Measurements from ENCODE around the gene CAMK1D.
A peak's percentile ranks its signal among the peaks of the same experiment; 100 is the strongest.

The CAMK1D gene

DNA sequence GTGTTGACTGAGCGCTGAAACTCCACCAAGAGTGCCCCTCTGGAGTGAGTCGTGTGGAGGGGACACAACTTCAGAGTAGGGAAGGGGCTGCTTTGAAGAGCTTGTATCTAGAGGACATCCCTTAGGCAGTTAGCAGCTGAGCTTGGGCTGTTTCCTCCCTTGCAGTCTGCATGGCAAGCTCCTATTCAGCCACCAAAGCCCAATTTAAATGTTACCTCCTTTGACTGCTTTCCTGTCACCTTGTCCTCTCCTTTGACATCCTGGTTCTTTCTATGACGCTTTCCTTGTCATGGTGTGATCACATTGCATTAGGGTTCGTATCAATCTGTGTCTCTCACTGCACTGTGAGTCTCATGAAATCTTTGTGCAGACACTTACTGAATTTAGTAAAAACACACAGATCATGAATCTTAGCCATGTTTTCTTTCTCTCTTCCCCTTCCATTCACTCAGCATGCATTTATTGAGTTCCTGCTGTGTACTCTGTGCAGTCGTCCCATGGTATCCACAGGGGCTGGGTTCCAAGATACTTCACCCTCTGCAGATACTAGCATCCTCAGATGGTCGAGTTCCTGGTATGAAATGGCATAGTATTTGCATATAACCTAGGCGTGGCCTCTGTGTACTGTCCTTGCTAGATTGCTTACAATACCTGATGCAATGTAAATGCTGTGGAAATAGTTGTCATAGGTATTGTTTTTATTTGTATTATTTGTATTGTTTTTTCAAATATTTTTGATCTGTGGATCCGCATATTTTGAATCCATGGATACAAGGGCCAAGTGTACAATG, 423.6 kb downstream of the CAMK1D start:
- no peak overlapping the region for H3K4me3 Mint-ChIP-seq
- H3K36me3 Mint-ChIP-seq, result peaks cover 29 to 42% of the 10 kb centered on the region in 2 donors
- no peaks in the 10 kb centered on the region for H3K9me3 Mint-ChIP-seq
- no peaks in the 10 kb centered on the region for H3K27me3 Mint-ChIP-seq
- no peak overlapping the region for H3K27ac Mint-ChIP-seq
- no peak for DNase-seq
- no peak for ATAC-seq (replicated peaks)
- H3K4me1 Mint-ChIP-seq, result peaks cover 21 to 44% of the 10 kb centered on the region in 2 donors

DNA sequence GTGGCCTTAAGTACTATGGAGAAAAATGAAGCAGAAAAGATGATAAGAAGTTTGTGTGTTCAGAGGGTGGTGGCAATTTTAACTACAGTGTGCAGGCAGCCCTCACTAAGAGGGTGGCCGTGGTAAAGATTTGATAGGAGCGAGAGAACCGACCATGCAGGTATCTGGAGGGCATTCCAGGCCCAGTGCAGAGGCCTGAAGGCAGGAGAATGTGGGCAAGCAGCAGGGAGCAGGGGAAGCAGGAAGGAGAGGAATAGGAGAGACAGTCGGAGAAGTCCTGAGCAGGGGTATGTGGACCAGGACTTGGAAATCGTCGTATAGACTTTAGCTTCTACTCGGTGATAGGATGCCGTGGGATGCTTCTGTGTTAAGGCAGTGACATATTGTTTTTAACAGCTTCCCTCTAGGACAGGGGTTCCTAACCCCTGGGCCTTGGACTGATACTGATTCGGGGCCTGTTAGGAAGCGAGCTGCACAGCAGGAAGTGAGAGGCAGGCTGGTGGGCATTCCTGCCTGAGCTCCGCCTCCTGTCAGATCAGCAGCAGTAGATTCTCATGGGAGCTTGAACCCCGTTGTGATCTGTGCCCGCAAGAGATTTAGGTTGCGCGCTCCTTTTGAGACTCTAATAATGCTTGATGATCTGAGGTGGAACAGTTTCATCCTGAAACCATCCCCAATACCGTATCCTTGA, 425.0 kb downstream of the CAMK1D start:
- no peaks in the 10 kb centered on the region for H3K27me3 Mint-ChIP-seq
- peaks cover 26 to 36% of the 10 kb centered on the region in 2 donors for H3K36me3 Mint-ChIP-seq
- DNase-seq, result no peak
- no peak overlapping the region for H3K27ac Mint-ChIP-seq
- H3K4me3 Mint-ChIP-seq, result no peak overlapping the region
- peaks cover 21 to 52% of the 10 kb centered on the region in 2 donors for H3K4me1 Mint-ChIP-seq
- ATAC-seq (replicated peaks), result no peak
- H3K9me3 Mint-ChIP-seq, result no peaks in the 10 kb centered on the region

GRCh38 chr10:12777840-12778585, 428.7 kb downstream of the CAMK1D start:
- no peaks in the 10 kb centered on the region for H3K9me3 Mint-ChIP-seq
- no peak overlapping the region for H3K27ac Mint-ChIP-seq
- DNase-seq (no peak), ATAC-seq (replicated peaks) (no peak)
- H3K27me3 Mint-ChIP-seq, result no peaks in the 10 kb centered on the region
- H3K4me3 Mint-ChIP-seq, result no peak overlapping the region
- peaks cover 14 to 31% of the 10 kb centered on the region in 2 donors for H3K4me1 Mint-ChIP-seq
- H3K36me3 Mint-ChIP-seq, result peaks cover 17 to 37% of the 10 kb centered on the region in 2 donors

DNA sequence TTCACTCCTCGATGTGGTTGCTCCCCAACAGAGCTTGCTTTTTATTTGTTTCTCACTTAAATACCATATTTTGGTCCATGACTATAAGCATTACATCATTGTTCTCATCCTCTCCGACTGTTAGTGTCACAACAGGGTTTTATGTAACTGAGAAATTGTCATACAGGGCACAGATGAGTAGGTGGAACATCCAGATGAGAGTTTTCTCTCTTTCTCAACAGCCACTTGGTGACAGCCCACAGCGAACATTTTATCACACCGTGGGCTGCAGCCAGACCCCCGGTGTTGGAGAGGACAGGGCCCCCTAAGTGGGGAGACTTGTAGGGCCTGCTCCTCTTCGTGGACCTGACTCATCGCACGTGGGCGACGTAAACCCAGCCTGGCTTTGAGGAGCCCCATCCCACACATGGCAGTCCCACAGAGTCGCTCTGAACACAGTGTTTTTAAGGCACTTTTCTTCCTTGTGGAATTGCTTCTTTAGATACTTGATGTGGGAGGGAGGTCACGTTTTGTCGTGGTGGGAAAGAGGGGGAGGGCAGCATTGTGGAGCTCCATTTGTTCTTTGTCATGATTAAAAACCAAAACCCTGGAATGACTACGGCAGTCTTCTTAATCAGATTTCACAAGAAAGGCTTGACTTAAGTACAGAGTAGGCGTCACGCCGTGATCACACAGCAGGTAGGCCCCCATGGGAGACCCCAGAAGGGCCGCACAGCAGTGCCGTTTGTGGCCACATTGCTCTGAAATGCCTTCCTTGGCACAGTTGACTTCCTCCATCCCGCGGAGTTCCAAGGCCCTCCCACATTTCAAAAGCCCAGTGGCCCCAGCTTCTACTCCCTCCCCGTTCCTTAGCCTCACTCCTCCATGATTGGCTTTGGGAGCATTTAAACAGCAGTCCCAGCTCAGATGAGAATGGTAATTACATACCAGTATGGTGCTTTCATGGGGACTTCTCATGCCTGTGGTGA, 431.6 kb downstream of the CAMK1D start:
- DNase-seq, result no peak
- no peaks in the 10 kb centered on the region for H3K27me3 Mint-ChIP-seq
- no peak for ATAC-seq (replicated peaks)

DNA sequence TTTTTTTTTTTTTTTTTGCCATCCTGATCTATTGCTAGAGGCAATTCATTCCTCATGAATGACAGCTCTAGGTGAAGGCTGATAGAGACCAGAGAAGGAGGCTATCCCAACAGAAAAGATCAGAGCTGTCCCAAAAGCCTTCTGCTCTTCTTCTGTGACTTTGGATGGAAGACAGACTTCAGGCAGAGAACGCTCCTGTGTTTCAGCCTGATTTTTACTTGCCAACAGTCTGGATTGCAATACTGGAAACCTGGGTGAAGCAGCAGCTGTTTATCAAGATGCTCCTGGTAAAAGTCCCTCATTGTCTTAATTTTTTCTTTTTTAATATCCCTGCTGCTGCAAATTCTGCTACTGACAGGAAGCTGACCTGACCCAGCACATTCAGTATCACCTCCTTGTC, 432.6 kb downstream of the CAMK1D start:
- no peaks in the 10 kb centered on the region for H3K9me3 Mint-ChIP-seq
- no peak overlapping the region for H3K27ac Mint-ChIP-seq
- no peak overlapping the region for H3K4me3 Mint-ChIP-seq
- ATAC-seq (replicated peaks) (no peak), DNase-seq (no peak)
- H3K4me1 Mint-ChIP-seq, result peaks cover 8 to 12% of the 10 kb centered on the region in 2 donors
- H3K27me3 Mint-ChIP-seq, result no peaks in the 10 kb centered on the region
- peaks cover 25 to 46% of the 10 kb centered on the region in 2 donors for H3K36me3 Mint-ChIP-seq

More for the DNA sequence above, 431.6 kb downstream of the CAMK1D start:
- Mint-ChIP-seq H3K9me3 (no peaks in the 10 kb centered on the region), H3K36me3 (peaks cover 24 to 46% of the 10 kb centered on the region in 2 donors), H3K27ac (peak overlapping the region; percentile 31), H3K4me3 (no peak overlapping the region), H3K4me1 (peaks cover 9 to 12% of the 10 kb centered on the region in 2 donors)

DNA sequence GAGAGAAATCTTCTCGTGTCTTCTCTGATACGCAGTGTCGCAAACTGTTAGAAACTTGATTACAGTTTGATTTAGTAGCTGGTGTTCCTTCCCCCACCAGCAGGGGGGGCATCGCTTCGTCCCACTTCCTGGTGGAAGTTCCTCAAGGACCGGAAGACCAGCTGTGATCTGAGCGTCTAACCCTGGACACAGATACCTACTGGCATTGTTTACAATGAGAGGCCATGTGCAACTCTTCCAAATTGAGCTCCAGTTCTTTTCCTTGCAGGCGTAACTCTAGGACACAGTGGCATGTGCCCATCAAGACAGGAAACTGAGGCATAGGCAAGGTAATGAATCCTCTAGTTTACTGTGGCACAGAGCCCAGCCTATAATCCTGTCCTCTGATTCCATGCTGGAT, 433.2 kb downstream of the CAMK1D start:
- peak overlapping the region; percentile 47 for H3K27ac Mint-ChIP-seq
- peak; percentile 9 for DNase-seq
- H3K4me3 Mint-ChIP-seq, result no peak overlapping the region
- H3K27me3 Mint-ChIP-seq, result no peaks in the 10 kb centered on the region
- H3K9me3 Mint-ChIP-seq, result no peaks in the 10 kb centered on the region
- H3K4me1 Mint-ChIP-seq, result peaks cover 7 to 12% of the 10 kb centered on the region in 2 donors
- ATAC-seq (replicated peaks), result no peak
- H3K36me3 Mint-ChIP-seq, result peaks cover 24 to 48% of the 10 kb centered on the region in 2 donors

- Mint-ChIP-seq H3K4me1 (peaks cover 4 to 10% of the 10 kb centered on the region in 2 donors), H3K27me3 (no peaks in the 10 kb centered on the region), H3K9me3 (no peaks in the 10 kb centered on the region), H3K4me3 (no peak overlapping the region), H3K27ac (peak overlapping the region; percentile 59), H3K36me3 (peaks cover 24 to 48% of the 10 kb centered on the region in 2 donors)
- no peak for DNase-seq
- ATAC-seq (replicated peaks), result no peak
Observed at GRCh38 chr10:12783293-12783692, 433.9 kb downstream of the CAMK1D start.

DNA sequence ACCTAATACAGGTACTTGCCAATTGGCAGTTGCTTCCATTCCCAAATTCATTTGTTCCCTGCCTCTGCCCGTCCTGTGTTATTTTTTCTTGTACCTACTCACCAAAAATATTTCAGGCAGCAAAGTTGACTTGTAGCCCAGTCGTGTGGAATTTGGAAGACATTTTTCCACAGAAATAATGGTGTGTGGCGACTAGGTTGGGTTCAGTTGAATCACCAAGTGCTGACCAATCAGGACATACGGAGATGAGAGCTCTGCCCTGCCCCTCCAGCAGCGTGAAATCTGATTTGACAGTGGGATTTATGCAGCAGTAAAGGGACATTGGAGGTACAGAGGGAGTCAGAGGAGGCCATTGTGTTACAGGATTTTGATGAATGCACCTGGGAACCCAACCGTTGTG, 435.3 kb downstream of the CAMK1D start:
- ATAC-seq (replicated peaks) (no peak), DNase-seq (no peak)
- Mint-ChIP-seq H3K36me3 (peaks cover 26 to 57% of the 10 kb centered on the region in 2 donors), H3K4me1 (peaks cover 4% of the 10 kb centered on the region in 2 donors), H3K27me3 (no peaks in the 10 kb centered on the region), H3K4me3 (no peak overlapping the region), H3K27ac (peak overlapping the region; percentile 56), H3K9me3 (no peaks in the 10 kb centered on the region)

GRCh38 chr10:12785415-12785831, 436.1 kb downstream of the CAMK1D start:
- H3K27me3 Mint-ChIP-seq, result no peaks in the 10 kb centered on the region
- DNase-seq, result no peak
- ATAC-seq (replicated peaks), result no peak
- peaks cover 4% of the 10 kb centered on the region in 2 donors for H3K4me1 Mint-ChIP-seq
- no peaks in the 10 kb centered on the region for H3K9me3 Mint-ChIP-seq
- H3K27ac Mint-ChIP-seq, result no peak overlapping the region
- no peak overlapping the region for H3K4me3 Mint-ChIP-seq
- H3K36me3 Mint-ChIP-seq, result peaks cover 25 to 59% of the 10 kb centered on the region in 2 donors

GRCh38 chr10:12787297-12787696, 437.9 kb downstream of the CAMK1D start:
- Mint-ChIP-seq H3K27ac (no peak overlapping the region), H3K4me1 (peaks cover 3 to 4% of the 10 kb centered on the region in 2 donors), H3K27me3 (no peaks in the 10 kb centered on the region), H3K9me3 (no peaks in the 10 kb centered on the region), H3K4me3 (no peak overlapping the region), H3K36me3 (peaks cover 28 to 57% of the 10 kb centered on the region in 2 donors)
- ATAC-seq (replicated peaks), result no peak
- DNase-seq, result no peak

GRCh38 chr10:12788277-12788676, 438.9 kb downstream of the CAMK1D start:
- no peak overlapping the region for H3K4me3 Mint-ChIP-seq
- ATAC-seq (replicated peaks) (no peak), DNase-seq (no peak)
- no peaks in the 10 kb centered on the region for H3K4me1 Mint-ChIP-seq
- no peaks in the 10 kb centered on the region for H3K27me3 Mint-ChIP-seq
- H3K36me3 Mint-ChIP-seq, result peaks cover 25 to 55% of the 10 kb centered on the region in 2 donors
- H3K27ac Mint-ChIP-seq, result no peak overlapping the region
- H3K9me3 Mint-ChIP-seq, result no peaks in the 10 kb centered on the region

DNA sequence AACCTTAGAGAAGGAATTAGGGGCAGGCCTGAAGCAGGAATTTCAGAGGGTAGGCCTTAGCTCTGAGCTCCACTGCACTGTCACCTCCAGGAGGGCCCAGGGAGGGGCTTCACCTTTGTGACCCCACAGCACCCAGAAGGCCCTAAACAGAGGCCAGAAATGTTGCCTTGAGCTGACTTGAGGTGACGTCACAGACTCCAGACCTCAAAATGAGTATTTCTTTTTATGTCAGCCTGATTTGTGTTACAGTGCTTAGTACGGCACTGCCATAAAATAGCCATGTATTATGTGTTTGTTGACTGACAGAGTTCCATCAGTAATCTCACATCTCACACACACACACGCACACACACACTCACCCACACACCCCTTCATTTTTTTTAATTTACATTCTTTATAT, 440.9 kb downstream of the CAMK1D start:
- H3K9me3 Mint-ChIP-seq, result no peaks in the 10 kb centered on the region
- peaks cover 36 to 67% of the 10 kb centered on the region in 2 donors for H3K36me3 Mint-ChIP-seq
- ATAC-seq (replicated peaks) (no peak), DNase-seq (no peak)
- no peak overlapping the region for H3K4me3 Mint-ChIP-seq
- H3K27me3 Mint-ChIP-seq, result no peaks in the 10 kb centered on the region
- no peaks in the 10 kb centered on the region for H3K4me1 Mint-ChIP-seq
- H3K27ac Mint-ChIP-seq, result no peak overlapping the region

DNA sequence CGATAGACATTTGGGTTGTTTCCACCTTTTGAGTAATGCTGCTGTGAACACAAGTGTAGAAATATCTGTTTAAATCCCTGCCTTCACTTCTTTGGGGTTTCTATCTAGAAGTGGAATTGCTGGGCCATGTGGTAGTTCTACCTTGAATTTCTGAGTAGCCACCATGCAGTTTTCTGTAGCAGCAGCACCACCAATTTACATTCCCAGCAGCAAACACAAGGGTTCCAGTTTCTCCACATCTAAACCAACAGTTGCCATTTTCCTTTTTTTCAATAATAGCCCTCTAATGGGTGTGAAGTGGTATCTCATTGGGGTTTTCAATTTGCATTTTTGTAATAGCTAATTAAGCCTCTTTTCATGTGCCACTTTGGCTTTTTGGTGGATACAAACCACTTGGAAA, 442.4 kb downstream of the CAMK1D start:
- no peak for DNase-seq
- Mint-ChIP-seq H3K9me3 (no peaks in the 10 kb centered on the region), H3K4me1 (no peaks in the 10 kb centered on the region), H3K4me3 (no peak overlapping the region), H3K36me3 (peaks cover 32 to 65% of the 10 kb centered on the region in 2 donors), H3K27ac (no peak overlapping the region), H3K27me3 (no peaks in the 10 kb centered on the region)
- ATAC-seq (replicated peaks), result no peak
